Activated naive CD8-positive, alpha-beta T cell treated with anti-CD3 and anti-CD28 coated beads, Interleukin-2, amount 50 U/mL, for 16 hours (primary cell): Measurements from ENCODE around the gene LYRM7.
"Not testable (repeated sequence)": the region's sequence is repeated elsewhere in the genome, so short reads cannot be mapped to it uniquely, and the experiment has no call there.

ENCODE experiments used
- DNase-seq: peaks from one replicate; pipeline ENCODE4 v3.0.0-alpha.2; 2020; ENCODE audit warnings: low read depth, low spot score

The LYRM7 gene

GRCh38 chr5:131221008-131221703 is 50.4 kb downstream of the LYRM7 start:
- no peak for DNase-seq

- DNase-seq = no peak
Observed at GRCh38 chr5:131221888-131222287, 51.1 kb downstream of the LYRM7 start.

- no peak for DNase-seq
Observed at GRCh38 chr5:131222731-131223130, 52.0 kb downstream of the LYRM7 start.

- no peak for DNase-seq
Observed at GRCh38 chr5:131223751-131224386, 53.1 kb downstream of the LYRM7 start.

- no peak for DNase-seq
Observed at GRCh38 chr5:131224387-131225201, 53.9 kb downstream of the LYRM7 start.

GRCh38 chr5:131225282-131225974 is 54.7 kb downstream of the LYRM7 start:
- no peak for DNase-seq

GRCh38 chr5:131226899-131227298 is 56.2 kb downstream of the LYRM7 start:
- DNase-seq = no peak

GRCh38 chr5:131228646-131229045 is 57.9 kb downstream of the LYRM7 start:
- no peak for DNase-seq

GRCh38 chr5:131229623-131230022 is 58.9 kb downstream of the LYRM7 start:
- DNase-seq = no peak

- no peak for DNase-seq
Observed at GRCh38 chr5:131230406-131230805, 59.7 kb downstream of the LYRM7 start.

- no peak for DNase-seq
Observed at GRCh38 chr5:131239686-131240085, 68.9 kb downstream of the LYRM7 start.

- DNase-seq = no peak
Observed at GRCh38 chr5:131242728-131243255, 72.0 kb downstream of the LYRM7 start.

GRCh38 chr5:131245312-131245711 is 74.6 kb downstream of the LYRM7 start:
- no peak for DNase-seq

GRCh38 chr5:131245948-131246347 is 75.2 kb downstream of the LYRM7 start:
- DNase-seq = no peak

- no peak for DNase-seq
Observed at GRCh38 chr5:131246504-131246903, 75.8 kb downstream of the LYRM7 start.

- DNase-seq = no peak
Observed at GRCh38 chr5:131250751-131251475, 80.2 kb downstream of the LYRM7 start.

- peak; percentile 30 for DNase-seq
Observed at GRCh38 chr5:131252824-131253171, 82.1 kb downstream of the LYRM7 start.

GRCh38 chr5:131254025-131254424 is 83.3 kb downstream of the LYRM7 start:
- not testable (repeated sequence) for DNase-seq

- no peak for DNase-seq
Observed at GRCh38 chr5:131254741-131255140, 84.0 kb downstream of the LYRM7 start.
